ENCODE measurements around the gene MMP26.
A peak's percentile ranks its signal among the peaks of the same experiment; 100 is the strongest.
"Not testable (repeated sequence)": the region's sequence is repeated elsewhere in the genome, so short reads cannot be mapped to it uniquely, and the experiment has no call there.

MMP26 gene

GRCh38 chr11:4704054-4704789 lies at the start of gene MMP26:
MMP26 (plus strand) TSS chr11:4704784.
- DNase-seq: peak; percentile 70

- no peak for DNase-seq
These were observed 45.7 kb upstream of the MMP26 start for GRCh38 chr11:4658629-4659445.

- DNase-seq: no peak
These were observed 41.7 kb upstream of the MMP26 start for GRCh38 chr11:4662876-4663275.

GRCh38 chr11:4664183-4664582 lies 40.4 kb upstream of the MMP26 start:
- DNase-seq: no peak

- no peak for DNase-seq
These were observed 39.8 kb upstream of the MMP26 start for GRCh38 chr11:4664786-4665185.

GRCh38 chr11:4665424-4665823 lies 39.2 kb upstream of the MMP26 start:
- no peak for DNase-seq

- no peak for DNase-seq
These were observed 32.8 kb upstream of the MMP26 start for GRCh38 chr11:4671741-4672140.

GRCh38 chr11:4672470-4672869 lies 32.1 kb upstream of the MMP26 start:
- DNase-seq: no peak

GRCh38 chr11:4673781-4674180 lies 30.8 kb upstream of the MMP26 start:
- DNase-seq: no peak

- peak; percentile 61 for DNase-seq
These were observed 26.6 kb upstream of the MMP26 start for GRCh38 chr11:4677948-4678347.

- peak; percentile 82 for DNase-seq
These were observed 24.2 kb upstream of the MMP26 start for GRCh38 chr11:4680341-4680740.

- DNase-seq: no peak
These were observed 21.8 kb upstream of the MMP26 start for GRCh38 chr11:4682623-4683419.

- DNase-seq: no peak
These were observed 19.8 kb upstream of the MMP26 start for GRCh38 chr11:4684631-4685285.

- DNase-seq: no peak
These were observed 9.1 kb upstream of the MMP26 start for GRCh38 chr11:4695442-4695841.

- no peak for DNase-seq
These were observed 7.0 kb upstream of the MMP26 start, which contains the start of gene OR51E2 for GRCh38 chr11:4697585-4697984. OR51E2 (minus strand) TSS chr11:4697853; CDS start chr11:4682711, 15,142 bp downstream.

- DNase-seq: no peak
These were observed 4.7 kb upstream of the MMP26 start for GRCh38 chr11:4699697-4700435.

GRCh38 chr11:4700436-4700820 lies 4.2 kb upstream of the MMP26 start:
- no peak for DNase-seq

- peak; percentile 70 for DNase-seq
These were observed 278 bp downstream of the MMP26 start for GRCh38 chr11:4704790-4705334.

- DNase-seq: no peak
These were observed 8.7 kb downstream of the MMP26 start for GRCh38 chr11:4713241-4713640.

- no peak for DNase-seq
These were observed 9.7 kb downstream of the MMP26 start for GRCh38 chr11:4714300-4714699.

GRCh38 chr11:4722616-4723534 lies 18.3 kb downstream of the MMP26 start:
- not testable (repeated sequence) for DNase-seq
